Esophagus squamous epithelium (tissue), 4 donors: ENCODE data around the gene PERM1.

Experiments
- CTCF ChIP-seq, 6 experiments: fragments of 450-650 bp in 4 of 6; fragments of 200-600 bp in 2 of 6; sonication (generic) in 2 of 6; IDR thresholded peaks; one replicate each; pipeline ENCODE4 v1.5.1; 2016 to 2019; ENCODE audit warnings: antibody characterized with exemption in 6 of 6, mild to moderate bottlenecking in 4 of 6, moderate library complexity in 4 of 6
- POLR2A ChIP-seq, 4 donors: fragments of 450-650 bp; IDR thresholded peaks; one replicate each; pipeline ENCODE4 v1.6.1; 2017; ENCODE audit warnings: antibody characterized with exemption in 4 of 4, mild to moderate bottlenecking in 4 of 4, moderate library complexity in 3 of 4

GRCh38 chr1:973459-974292 lies 8.2 kb downstream of the PERM1 start:
- TF ChIP-seq CTCF (IDR thresholded peaks at IDR 0.05) = no peak
- TF ChIP-seq POLR2A (IDR thresholded peaks at IDR 0.05) = no peak
